Stimulated activated CD4-positive, alpha-beta T cell treated with anti-CD3 and anti-CD28 coated beads, Interleukin-4, amount 100 ng/mL, for 48 hours (primary cell): ENCODE results near the gene RMND5B.
A peak's percentile ranks its signal among the peaks of the same experiment; 100 is the strongest.
"Not testable (repeated sequence)": the region's sequence is repeated elsewhere in the genome, so short reads cannot be mapped to it uniquely, and the experiment has no call there.

Source experiments
- DNase-seq, 2 donors: peaks; one replicate each; pipeline ENCODE4 v3.0.0-alpha.2; 2020; ENCODE audit warnings: low read depth in 2 of 2

RMND5B gene

DNA sequence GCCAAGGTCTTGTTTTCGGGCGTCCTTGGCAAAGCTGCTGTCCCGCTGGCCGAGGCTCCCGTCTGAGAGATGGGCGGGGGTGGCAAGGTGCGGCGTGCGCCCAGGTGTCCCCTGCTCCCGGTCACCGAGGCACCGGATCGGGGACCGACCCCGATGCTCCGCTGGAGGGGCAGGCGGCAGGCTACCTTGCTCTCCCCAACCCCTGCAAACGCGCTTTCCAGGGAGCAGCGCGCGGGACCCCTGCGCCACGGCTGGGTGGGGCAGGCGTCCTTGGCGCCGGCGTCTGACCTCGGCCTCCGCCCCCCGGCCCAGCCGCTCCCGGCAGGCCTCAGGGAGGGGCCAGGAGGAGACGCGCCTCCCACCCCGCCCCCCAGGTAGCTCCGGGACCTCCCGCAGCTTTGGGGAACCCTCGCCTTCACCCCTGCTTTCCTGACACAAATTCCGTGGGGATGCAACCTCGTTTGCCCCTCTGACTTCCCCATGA is 16.9 kb upstream of the RMND5B start:
- DNase-seq: no peak

DNA sequence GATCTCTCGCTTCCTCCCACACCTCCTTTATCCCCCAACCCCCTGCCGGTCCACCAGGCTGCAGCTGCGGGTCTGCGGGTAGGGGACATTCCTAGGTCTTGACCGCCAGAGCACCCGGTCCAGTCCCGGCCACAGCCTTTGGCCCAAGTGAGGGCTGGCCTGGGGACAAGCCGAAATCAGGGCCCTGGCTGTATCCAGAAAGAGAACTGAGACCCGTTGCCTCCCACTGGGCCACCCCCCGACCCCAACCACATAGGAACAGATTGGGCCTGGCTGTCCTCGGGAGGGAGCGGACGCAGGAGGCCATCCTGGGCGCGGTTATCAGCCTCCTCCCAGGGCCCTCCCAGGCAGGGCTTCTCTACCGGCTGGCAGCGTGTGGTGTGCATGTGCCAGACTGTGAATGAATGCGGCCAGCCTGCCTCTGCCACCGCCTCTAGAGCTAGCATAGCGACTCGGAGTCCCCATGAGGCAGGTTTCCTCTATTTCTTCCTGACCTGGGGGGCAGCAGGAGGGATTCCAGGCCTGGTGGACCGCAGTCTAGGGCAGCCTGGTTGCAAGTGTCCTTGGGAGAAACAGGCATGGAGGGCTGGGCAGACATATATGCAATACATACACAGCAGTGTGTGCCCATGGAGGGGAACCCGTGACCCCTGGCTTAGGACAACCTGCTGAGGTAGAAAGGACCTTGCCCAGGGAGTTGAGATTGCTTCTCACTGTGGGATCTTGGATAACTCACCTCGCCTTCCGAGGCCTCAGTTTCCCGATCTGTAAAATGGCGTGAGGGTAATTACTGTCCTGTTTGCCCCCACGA is 16.3 kb upstream of the RMND5B start:
- no peak for DNase-seq

DNA sequence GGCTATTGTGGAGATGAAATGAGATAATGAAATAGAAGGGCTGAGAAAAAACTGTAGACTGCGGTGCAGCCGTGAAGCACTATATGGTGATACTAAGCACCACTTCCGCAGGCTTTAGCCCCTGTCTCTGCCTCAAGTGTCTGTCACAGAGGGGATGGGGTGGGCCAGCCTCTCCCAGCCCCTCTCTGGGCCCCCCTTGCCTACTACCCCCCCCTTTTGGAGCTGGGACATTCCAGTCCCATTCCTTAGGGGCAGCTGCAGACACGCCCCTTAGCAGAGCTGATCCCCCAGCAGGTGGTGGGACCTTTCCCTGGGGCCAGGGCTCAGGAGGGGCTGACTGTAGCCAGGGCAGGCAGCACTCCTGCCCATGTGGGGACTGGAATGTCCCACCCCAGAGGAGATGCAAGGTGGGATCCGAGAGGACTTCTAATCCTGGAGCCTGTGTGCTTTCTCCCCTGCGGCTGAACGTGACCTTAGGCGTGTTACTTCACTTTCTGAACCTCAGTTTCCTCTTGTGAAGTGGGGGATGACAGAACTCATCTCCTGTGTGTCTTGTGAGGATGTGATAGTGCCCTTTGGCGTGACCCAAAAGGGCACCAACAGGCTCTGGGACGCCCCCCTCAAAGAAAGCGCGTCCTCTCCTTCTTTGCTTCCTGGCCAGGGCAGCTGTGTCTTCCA is 15.5 kb upstream of the RMND5B start:
- no peak for DNase-seq

DNA sequence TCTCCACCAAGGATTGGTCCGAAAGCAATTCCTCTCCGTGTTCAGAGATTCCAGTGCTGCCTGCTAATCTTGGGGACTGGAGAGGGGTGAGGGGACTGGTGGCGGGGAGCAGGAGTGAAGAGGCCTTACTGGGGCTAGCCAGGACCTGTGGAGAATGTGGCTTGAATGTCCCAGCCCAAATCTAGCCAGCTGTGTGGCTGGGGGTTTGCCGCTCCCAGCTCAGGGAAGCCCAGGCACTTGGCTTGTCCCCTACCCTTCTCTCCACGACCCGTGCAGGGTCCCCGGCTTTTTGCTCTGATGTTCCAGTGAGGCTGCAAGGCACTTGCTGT is 15.0 kb upstream of the RMND5B start:
- DNase-seq: no peak

DNA sequence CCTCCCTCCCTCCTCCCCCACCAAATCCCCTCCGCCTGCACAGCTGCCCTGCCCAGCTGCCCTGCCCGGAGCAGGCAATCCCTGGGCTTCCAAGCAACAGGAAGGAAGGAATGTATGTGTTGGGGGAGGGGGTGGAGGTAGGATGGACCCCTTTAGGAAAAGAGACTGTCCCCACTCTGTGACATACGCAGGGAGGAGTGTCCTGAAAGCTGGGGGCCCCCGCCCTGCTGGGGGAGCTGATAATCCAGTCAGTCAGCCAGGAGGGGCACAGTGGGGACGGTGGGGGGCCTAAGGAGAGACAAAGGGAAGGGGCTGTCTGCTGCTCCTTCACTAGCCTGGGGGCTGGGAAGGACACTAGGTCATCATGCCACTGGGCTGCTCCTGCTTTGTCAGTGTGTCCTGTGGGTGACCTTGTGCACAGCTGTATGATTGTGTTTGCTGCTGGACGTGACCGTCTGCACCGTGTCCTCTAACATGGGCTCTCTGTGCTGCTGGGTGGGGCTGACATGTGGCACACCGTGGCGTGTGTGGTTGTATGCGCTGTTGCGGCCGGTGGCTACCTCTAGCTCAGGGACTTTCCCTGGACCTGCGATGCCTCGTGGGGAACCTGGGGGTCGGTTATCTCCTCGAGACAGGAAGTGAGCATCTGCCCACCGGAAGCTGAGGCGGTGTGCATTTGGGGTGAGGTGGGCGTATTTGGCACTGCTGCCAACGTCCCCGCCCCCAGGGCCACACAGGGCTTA is 14.5 kb upstream of the RMND5B start:
- peak in 1 of 2 donors; percentile 41 for DNase-seq

DNA sequence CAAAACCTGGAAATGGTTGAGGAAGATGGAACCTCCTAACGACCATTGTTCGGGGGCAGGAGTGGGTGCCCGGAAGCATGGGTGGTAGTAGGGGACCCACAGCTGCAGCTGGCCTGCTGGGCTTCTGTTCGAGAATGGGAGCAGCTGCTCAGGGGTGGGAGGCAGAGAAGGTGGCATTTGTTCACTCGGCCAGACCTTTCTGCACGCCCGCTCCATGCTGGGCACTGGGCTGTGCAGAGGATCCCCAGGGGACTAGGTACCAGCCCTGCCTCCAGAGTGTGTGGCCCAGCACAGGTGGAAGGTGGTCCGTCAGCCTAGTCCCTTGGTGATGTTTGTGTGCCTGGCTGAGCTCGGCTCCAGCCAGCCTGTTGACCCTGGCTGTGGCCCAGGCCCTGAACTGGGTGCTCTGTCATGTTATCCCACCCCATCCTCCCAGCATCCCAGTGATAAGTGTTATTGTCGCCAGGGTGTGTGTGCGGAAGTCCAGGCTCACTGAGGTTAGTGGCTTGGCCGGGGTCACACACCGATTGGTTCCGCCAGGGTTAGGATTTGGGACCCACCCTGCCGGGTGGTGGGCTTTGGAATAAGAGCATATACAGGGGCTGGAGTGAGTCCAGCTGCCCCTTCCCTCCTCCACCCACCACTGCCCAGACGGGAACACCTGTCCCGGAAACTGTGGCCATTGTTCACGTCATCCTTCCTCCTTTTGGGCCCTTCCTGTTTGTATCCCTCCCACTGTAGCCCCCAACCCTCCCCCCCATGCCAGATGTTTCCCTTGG is 12.7 kb upstream of the RMND5B start:
- no peak for DNase-seq

DNA sequence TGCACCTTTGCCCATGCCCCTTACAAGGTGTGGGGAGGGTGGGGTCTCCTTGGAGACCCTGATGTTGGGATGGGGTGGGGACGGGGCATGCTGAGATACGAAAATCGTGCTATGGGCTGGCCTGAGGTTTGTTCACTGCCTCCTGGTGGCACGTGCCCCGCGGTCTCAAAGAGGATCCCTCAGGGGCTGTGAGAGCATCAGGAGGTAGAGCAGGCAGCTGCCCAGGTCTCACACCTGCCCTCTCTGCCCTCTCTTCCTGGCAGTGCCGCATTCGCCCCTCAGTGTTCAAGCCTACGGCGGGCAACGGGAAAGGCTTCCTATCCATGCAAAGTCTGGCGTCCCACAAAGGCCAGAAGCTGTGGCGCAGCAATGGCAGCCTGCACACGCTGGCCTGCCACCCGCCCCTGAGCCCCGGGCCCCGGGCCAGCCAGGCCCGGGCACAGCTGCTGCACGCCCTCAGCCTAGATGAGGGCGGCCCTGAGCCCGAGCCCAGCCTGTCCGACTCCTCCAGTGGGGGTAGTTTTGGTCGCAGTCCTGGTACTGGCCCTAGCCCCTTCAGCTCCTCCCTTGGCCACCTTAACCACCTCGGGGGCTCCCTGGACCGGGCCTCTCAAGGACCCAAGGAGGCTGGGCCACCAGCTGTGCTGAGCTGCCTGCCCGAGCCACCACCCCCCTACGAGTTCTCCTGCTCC is 10.8 kb upstream of the RMND5B start:
- DNase-seq: no peak

DNA sequence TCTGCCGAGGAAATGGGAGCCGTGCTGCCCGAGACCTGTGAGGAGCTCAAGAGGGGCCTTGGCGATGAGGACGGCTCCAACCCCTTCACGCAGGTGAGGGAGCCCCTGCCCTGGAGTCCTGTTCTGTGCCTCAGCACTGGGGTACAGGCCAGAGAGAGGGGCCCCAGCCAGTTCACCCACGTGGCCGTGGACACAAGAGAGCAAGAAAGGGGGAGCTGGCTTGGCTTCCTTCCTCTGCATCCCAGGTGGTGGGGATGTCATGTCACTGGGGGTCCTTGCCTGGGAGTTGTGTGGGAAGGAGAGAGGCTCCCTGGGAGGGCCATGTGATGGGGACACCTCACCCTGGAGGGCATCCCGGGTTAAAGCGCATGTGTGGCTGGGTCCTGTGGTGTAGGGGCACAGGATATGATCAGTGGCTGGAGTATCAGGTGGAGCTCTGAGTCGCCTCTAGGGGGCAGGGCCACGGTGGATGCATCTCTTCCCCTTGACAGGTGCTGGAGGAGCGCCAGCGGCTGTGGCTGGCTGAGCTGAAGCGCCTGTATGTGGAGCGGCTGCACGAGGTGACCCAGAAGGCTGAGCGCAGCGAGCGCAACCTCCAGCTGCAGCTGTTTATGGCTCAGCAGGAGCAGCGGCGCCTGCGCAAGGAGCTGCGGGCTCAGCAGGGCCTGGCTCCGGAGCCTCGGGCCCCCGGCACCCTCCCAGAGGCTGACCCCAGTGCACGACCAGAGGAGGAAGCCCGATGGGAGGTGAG is 10.0 kb upstream of the RMND5B start:
- peak; percentile 74 to 78 for DNase-seq

DNA sequence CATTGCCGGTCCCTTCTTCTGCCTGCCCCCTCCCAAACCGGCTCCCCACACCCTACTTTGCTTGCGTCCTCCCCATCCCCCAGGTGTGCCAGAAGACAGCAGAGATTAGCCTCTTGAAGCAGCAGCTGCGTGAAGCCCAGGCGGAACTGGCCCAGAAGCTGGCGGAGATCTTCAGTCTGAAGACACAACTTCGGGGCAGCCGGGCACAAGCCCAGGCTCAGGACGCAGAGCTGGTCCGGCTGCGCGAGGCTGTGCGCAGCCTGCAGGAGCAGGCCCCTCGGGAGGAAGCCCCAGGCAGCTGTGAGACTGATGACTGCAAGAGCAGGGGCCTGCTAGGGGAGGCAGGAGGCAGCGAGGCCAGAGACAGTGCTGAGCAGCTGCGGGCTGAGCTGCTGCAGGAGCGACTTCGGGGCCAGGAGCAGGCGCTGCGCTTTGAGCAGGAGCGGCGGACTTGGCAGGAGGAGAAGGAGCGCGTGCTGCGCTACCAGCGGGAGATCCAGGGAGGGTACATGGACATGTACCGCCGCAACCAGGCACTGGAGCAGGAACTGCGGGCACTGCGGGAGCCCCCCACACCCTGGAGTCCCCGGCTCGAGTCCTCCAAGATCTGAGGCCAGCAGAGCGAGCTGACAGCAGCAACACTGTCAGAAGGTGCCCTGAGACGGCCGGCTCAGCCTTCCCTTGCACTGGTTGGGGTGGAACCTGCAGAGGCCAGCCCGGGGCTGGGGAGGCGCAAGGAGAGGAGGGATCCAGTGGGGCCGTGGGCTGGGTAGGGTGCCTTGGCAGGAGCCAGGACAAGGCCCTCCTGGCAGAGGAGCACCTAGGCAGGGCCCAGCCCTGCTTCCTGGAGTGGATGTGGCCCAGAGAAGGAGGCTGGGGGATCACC is 9.2 kb upstream of the RMND5B start:
- DNase-seq: no peak

DNA sequence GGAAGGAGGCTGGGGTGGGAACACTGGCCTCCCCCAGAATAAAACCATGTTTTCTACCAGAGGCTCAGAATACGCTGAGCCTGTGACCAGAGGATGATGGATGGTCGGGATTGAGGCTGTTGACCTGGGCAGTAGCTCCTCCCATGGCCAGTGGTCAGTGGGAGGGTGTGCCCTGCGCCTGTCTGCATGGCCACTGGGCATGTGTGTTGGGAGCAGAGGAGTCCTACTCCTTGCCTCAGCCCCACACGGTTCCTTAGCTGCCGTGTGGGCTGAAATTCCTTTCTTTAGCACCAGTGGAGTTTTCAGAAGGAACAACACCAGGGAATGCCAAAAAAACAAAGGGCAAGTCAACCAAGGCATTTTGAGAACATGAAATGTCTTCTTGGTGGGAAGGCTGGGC is 8.5 kb upstream of the RMND5B start:
- DNase-seq: no peak

DNA sequence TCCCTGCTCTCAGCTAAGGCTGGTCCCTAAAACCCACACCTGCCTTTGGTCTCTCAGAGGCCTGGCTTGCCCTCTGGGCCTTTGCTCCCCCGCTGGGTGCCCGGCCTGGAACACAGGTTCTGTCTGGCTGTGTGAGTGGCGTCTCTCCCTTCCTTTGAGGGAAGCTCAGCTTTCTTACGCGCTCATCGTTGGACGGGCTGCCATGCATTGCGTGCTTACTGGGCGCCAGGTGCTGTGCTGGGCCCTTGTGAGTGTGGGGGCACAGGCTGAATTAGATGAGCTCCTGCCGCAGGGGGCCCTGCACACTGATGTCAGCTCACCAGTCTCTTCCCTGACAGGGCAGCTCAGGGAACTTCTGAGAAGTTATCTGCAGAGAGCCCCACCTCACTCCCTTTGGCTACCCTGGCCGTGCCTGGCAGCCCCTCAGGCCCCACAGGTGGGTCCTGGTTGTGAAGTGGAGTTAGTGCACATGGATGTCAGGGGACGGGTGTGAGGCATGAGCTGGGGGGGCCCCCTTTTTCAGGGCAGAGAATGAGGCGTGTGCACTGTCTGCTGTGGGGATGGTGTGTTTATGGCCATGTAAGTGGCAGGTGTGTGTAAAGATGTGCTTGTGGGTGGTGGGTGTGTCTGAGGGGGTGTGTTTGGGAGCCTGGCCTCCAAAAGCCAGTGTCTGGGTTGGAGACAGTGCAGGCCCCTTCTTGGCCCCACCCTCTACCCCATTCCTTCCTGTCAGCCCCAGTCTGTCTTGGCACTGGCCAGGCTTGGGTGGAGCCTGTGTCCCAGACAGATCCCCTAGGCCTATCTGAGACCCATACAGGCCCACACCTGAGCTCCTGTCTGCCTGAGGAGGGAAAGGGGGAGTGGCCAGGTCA is 7.5 kb upstream of the RMND5B start:
- no peak for DNase-seq

DNA sequence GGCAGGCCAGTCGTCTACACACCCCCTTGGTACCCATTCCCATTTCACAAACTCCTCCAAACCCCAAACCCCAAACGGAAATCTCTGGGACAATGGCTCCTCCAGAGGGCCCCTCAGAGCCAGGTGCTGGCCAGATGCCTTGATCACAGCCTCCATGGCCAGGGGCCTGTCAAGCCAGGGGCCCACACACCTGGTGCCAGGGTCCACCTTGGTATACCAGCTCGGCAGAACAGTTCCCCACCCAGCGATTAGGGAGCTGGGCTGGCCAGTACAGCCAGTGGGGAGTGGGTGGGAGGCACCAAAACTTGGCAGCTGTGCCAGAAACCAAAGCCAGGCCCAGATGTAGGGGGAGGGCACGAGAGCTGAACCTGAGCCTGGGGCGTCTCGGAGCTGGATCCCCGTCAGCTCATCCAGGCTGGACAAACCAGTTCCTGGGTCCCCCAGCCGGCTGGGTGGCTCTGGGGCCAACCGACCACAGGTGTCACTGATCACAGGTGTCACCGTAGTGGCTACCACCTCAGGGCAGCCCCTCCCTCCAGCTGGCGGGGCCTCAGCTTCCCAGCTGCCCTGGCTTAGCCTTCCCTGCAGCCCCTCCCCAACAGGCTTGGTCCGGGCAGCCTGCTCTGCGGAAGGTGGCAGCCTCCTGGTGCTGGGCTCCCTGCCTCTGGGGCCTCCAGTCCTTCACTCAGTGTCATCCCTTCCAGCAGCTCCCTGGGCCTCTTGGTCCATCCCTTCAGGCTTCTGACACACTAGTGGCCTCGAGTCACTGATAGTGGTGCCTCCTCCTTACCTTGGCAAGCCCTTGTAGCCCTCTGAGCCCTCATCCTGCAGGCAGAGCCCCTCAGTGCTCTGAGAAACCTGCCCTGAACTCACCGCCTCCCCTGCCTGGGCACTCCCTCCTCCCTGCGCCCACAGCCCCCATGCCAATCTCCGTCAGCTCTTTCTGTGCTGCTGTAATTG is 6.6 kb upstream of the RMND5B start:
- DNase-seq: no peak

DNA sequence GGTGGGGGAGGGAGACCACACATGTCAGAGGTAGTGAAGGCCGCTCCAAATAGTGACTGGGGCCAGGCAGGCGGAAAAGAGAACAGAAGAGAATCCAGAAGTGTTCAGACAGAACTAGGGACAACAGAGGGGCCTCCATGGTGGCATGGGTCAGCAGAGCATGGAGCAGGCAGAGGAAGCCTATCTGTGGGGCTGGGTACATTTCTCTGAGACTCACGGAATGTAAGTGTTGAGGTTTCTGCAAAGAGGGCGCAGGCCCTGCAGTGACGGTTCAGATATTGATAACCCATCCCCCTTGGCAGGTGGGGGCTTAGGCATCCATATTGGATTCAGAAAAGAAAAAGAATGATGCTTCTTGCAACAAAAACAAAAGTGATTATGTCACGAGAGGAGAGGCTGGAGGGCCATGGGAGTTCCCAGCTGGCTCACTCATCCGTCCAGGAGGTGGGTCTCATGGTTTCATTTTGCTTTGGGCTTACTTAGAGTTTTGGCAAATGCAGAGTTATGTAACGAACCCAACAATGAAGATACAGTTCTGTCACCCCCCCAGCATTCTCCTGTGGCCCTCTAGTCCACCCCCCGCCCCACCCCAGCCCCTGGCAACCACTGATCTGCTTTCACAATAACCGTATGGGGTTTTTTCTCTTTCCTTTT is 5.4 kb upstream of the RMND5B start:
- DNase-seq: no peak

DNA sequence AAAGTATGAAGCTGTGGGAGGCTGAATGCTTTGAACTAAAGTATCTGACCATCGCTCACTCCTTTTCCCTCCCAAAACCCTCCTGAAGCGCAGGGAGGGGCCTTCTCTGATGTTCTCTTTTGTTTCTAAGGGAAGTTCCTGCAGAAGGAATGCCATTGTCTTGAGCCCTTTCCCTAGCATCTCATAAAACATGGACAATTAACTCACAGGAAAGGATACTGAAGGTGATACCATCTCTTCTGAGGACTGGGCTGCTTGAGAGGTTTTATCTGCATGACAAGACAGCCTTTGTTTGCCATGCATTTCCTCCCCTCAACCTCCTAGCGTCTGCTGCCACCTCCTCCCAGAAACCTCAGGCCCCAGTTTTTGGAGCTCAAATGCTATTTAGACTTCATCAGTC is 4.3 kb upstream of the RMND5B start:
- DNase-seq: no peak

DNA sequence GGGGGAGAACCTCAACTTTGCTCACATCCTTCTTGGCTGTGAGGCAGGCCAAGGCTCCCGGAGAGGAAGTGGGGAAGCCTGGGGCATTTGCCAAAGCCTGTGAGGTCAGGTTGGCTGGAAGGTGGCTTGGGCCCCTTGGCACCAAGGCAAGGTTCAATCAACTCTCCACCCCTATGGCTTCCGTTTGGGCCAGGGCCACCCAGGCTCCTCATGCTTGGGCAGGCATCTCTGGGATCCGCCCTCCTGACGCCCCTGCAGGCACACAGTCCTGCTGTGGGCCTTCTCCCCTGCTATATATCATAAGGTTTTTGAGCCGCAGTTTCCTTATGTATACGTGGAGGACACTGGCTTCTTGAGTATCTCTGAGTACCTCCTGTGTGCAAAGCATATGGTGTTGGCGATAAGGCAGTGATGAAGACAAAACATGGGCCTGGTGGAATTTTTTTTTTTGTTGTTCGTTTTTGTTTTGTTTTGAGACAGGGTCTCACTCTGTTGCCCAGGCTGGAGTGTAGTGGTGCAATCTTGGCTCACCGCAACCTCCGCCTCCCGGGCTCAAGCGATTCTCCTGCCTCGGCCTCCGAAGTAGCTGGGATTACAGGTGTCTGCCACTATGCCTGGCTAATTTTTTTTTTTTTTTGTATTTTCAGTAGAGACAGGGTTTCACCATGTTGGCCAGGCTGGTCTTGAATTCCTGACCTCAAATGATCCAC is 3.4 kb upstream of the RMND5B start:
- not testable (repeated sequence) for DNase-seq

DNA sequence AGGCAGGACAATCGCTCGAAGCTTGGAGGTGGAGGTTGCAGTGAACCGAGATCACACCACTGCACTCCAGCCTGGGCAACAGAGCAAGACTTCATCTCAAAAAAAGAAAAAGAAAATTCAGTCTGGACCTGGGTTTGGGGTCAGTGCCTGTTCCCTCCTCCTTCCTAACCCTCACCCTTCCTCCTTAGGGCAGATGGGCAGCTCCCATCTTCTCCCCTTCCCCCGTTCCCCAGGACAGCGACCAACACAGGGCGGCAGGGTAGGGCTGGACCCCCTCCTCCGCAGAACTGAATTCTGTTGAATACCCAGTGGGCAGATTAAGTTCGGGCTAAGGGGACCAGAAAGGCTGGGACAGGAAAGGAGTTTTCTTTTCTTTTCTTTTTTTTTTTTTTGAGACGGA is 1.5 kb upstream of the RMND5B start:
- DNase-seq: no peak
